Ammon's horn (tissue), 1 donor: ENCODE data around the gene FZD1.

Experiments used
- DNase-seq: peaks from one replicate; pipeline ENCODE4 v3.0.0-alpha.2; 2016; ENCODE audit warnings: low spot score

Gene FZD1

GRCh38 chr7:91264046-91264923, at the start of gene FZD1:
Gene FZD1, plus strand, starts transcription at chr7:91264433. Its CDS starts 448 bp downstream, at chr7:91264881.
- DNase-seq, result peak; percentile 98

GRCh38 chr7:91226411-91226810, 37.8 kb upstream of the FZD1 start:
- DNase-seq, result no peak

- no peak for DNase-seq
Measured at GRCh38 chr7:91228327-91228726, 35.9 kb upstream of the FZD1 start.

GRCh38 chr7:91228927-91229558, 35.2 kb upstream of the FZD1 start:
- DNase-seq, result no peak

GRCh38 chr7:91230100-91230499, 34.1 kb upstream of the FZD1 start:
- DNase-seq, result no peak

GRCh38 chr7:91230503-91230902, 33.7 kb upstream of the FZD1 start:
- DNase-seq, result no peak

- peak; percentile 47 for DNase-seq
Measured at GRCh38 chr7:91233212-91233611, 31.0 kb upstream of the FZD1 start.

GRCh38 chr7:91235211-91235832, 28.9 kb upstream of the FZD1 start:
- DNase-seq, result no peak

GRCh38 chr7:91239171-91239604, 25.0 kb upstream of the FZD1 start:
- no peak for DNase-seq

- no peak for DNase-seq
Measured at GRCh38 chr7:91239772-91240171, 24.5 kb upstream of the FZD1 start.

- peak; percentile 18 for DNase-seq
Measured at GRCh38 chr7:91240376-91240941, 23.8 kb upstream of the FZD1 start.

- DNase-seq, result no peak
Measured at GRCh38 chr7:91242097-91242844, 22.0 kb upstream of the FZD1 start.

- DNase-seq, result no peak
Measured at GRCh38 chr7:91243591-91244301, 20.5 kb upstream of the FZD1 start.

- DNase-seq, result no peak
Measured at GRCh38 chr7:91247500-91247899, 16.7 kb upstream of the FZD1 start.

- DNase-seq, result no peak
Measured at GRCh38 chr7:91248996-91249395, 15.2 kb upstream of the FZD1 start.

- no peak for DNase-seq
Measured at GRCh38 chr7:91249506-91250233, 14.6 kb upstream of the FZD1 start.

GRCh38 chr7:91250706-91251105, 13.5 kb upstream of the FZD1 start:
- DNase-seq, result no peak

GRCh38 chr7:91251877-91252276, 12.4 kb upstream of the FZD1 start:
- DNase-seq, result no peak

- peak; percentile 29 for DNase-seq
Measured at GRCh38 chr7:91263384-91264045, 718 bp upstream of the FZD1 start.
